ENCODE measurements around the gene NPTN.

DNA sequence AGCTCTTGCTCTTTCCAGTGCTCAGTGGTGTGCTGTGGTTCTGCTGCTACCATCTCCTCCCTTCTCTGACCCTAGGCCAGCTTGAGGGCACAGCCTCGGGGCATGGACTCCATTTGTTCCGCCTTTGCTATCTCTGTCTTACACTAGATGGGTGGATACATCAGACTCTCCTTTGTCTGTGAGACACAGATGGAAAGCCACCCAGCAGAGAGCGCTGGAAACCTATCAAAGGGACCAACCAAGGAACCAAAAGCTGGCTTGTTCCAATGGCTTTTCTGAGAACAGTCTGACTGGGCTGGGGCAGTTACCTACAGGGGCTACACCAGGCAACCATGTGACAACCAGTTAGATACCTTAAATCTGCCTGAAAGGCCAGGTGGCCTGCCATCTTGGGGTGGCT is 63.8 kb downstream of the NPTN start:
- TF ChIP-seq, protein P1, sequence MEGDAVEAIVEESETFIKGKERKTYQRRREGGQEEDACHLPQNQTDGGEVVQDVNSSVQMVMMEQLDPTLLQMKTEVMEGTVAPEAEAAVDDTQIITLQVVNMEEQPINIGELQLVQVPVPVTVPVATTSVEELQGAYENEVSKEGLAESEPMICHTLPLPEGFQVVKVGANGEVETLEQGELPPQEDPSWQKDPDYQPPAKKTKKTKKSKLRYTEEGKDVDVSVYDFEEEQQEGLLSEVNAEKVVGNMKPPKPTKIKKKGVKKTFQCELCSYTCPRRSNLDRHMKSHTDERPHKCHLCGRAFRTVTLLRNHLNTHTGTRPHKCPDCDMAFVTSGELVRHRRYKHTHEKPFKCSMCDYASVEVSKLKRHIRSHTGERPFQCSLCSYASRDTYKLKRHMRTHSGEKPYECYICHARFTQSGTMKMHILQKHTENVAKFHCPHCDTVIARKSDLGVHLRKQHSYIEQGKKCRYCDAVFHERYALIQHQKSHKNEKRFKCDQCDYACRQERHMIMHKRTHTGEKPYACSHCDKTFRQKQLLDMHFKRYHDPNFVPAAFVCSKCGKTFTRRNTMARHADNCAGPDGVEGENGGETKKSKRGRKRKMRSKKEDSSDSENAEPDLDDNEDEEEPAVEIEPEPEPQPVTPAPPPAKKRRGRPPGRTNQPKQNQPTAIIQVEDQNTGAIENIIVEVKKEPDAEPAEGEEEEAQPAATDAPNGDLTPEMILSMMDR (IDR thresholded peaks at IDR 0.05): no peak
- TF ChIP-seq POLR2AphosphoS5 (IDR thresholded peaks at IDR 0.05; ENCODE audit: low read depth, low read length): no peak
